H9 (cell line): ENCODE results near the gene PNMA1. TPM values are rescaled to one million over a fixed set of nuclear protein-coding genes. Genes with fewer than 3 reads are reported as not detected.
A peak's percentile ranks its signal among the peaks of the same experiment; 100 is the strongest.

Experiments
- DNase-seq: peaks from one replicate; pipeline ENCODE4 v3.0.0-alpha.2; 2017
- H2AFZ ChIP-seq: one replicate; pipeline ENCODE4 v1.6.1; 2013; ENCODE audit warnings: mild to moderate bottlenecking, low read length, control low read depth, moderate library complexity
- H2AK5ac ChIP-seq: 2 replicates; pipeline ENCODE4 v1.6.1; 2013; ENCODE audit warnings: low read length, control low read depth, mixed read lengths; ENCODE audit not compliant: insufficient read length
- H2BK120ac ChIP-seq: one replicate; pipeline ENCODE4 v1.6.1; 2013; ENCODE audit warnings: low read depth, mild to moderate bottlenecking, low read length, control low read depth, inconsistent platforms; ENCODE audit not compliant: poor library complexity, severe bottlenecking
- H2BK12ac ChIP-seq: 2 replicates; pipeline ENCODE4 v1.6.1; 2013; ENCODE audit warnings: low read length, control low read depth, mixed read lengths, low read depth; ENCODE audit not compliant: insufficient read length
- H2BK15ac ChIP-seq: 2 replicates; pipeline ENCODE4 v1.6.1; 2013; ENCODE audit warnings: low read depth, low read length, control low read depth
- H2BK20ac ChIP-seq: one replicate; pipeline ENCODE4 v1.6.1; 2013; ENCODE audit warnings: low read depth, mild to moderate bottlenecking, low read length, control low read depth, inconsistent platforms; ENCODE audit not compliant: poor library complexity, severe bottlenecking
- H2BK5ac ChIP-seq: 2 replicates; pipeline ENCODE4 v1.6.1; 2013; ENCODE audit warnings: low read length, control low read depth, mixed read lengths; ENCODE audit not compliant: insufficient read length
- H3K14ac ChIP-seq: 2 replicates; pipeline ENCODE4 v1.6.1; 2013; ENCODE audit warnings: low read length, control low read depth; ENCODE audit not compliant: insufficient read depth
- H3K18ac ChIP-seq: 2 replicates; pipeline ENCODE4 v1.6.1; 2013; ENCODE audit warnings: low read depth, mild to moderate bottlenecking, mixed read lengths, low read length, control low read depth; ENCODE audit not compliant: insufficient read length
- H3K23ac ChIP-seq: 2 replicates; pipeline ENCODE4 v1.6.1; 2013; ENCODE audit warnings: low read length, control low read depth, mixed read lengths, low read depth; ENCODE audit not compliant: insufficient read length
- H3K23me2 ChIP-seq: 2 replicates; pipeline ENCODE4 v1.6.1; 2013; ENCODE audit warnings: low read depth, mild to moderate bottlenecking, mixed read lengths, low read length, control low read depth; ENCODE audit not compliant: insufficient read length, poor library complexity, severe bottlenecking
- H3K27ac ChIP-seq: 2 replicates; pipeline ENCODE4 v1.5.1; 2013; ENCODE audit warnings: low read length, control low read depth, mixed read lengths, low read depth; ENCODE audit not compliant: insufficient read length
- H3K27me3 ChIP-seq: 2 replicates; pipeline ENCODE4 v1.6.1; 2013; ENCODE audit warnings: low read length, control low read depth, inconsistent platforms; ENCODE audit not compliant: insufficient read depth
- H3K4ac ChIP-seq: 2 replicates; pipeline ENCODE4 v1.6.1; 2013; ENCODE audit warnings: low read depth, mild to moderate bottlenecking, control low read depth, inconsistent platforms, low read length, moderate library complexity
- H3K4me1 ChIP-seq: 2 replicates; pipeline ENCODE4 v1.6.1; 2013; ENCODE audit warnings: low read length, control low read depth, inconsistent platforms; ENCODE audit not compliant: insufficient read depth
- H3K4me2 ChIP-seq: 2 replicates; pipeline ENCODE4 v1.6.1; 2013; ENCODE audit warnings: low read length, control low read depth, mixed read lengths; ENCODE audit not compliant: insufficient read length, insufficient read depth
- H3K56ac ChIP-seq: 2 replicates; pipeline ENCODE4 v1.6.1; 2013; ENCODE audit warnings: low read depth, mild to moderate bottlenecking, mixed read lengths, low read length, control low read depth; ENCODE audit not compliant: insufficient read length
- H3K79me1 ChIP-seq: 2 replicates; pipeline ENCODE4 v1.6.1; 2013; ENCODE audit warnings: low read depth, mild to moderate bottlenecking, moderate library complexity, low read length, control low read depth, inconsistent platforms; ENCODE audit not compliant: insufficient read depth, poor library complexity, severe bottlenecking
- H3K79me2 ChIP-seq: 2 replicates; pipeline ENCODE4 v1.6.1; 2013; ENCODE audit warnings: low read length, control low read depth, inconsistent platforms; ENCODE audit not compliant: insufficient read depth
- H3K9ac ChIP-seq: 2 replicates; pipeline ENCODE4 v1.6.1; 2013; ENCODE audit warnings: low read length, control low read depth, mixed read lengths; ENCODE audit not compliant: insufficient read length; ENCODE audit errors: extremely low read depth
- H3K9me3 ChIP-seq: one replicate; pipeline ENCODE4 v1.6.1; 2013; ENCODE audit warnings: low read depth, low read length, inconsistent platforms; ENCODE audit not compliant: control insufficient read depth
- H3T11ph ChIP-seq: one replicate; pipeline ENCODE4 v1.6.1; 2013; ENCODE audit warnings: mild to moderate bottlenecking, low read length, control low read depth, inconsistent platforms
- H4K20me1 ChIP-seq: one replicate; pipeline ENCODE4 v1.6.1; 2013; ENCODE audit not compliant: control insufficient read depth, insufficient read length, insufficient read depth
- H4K5ac ChIP-seq: 2 replicates; pipeline ENCODE4 v1.6.1; 2013; ENCODE audit warnings: low read depth, mild to moderate bottlenecking, mixed read lengths, low read length, control low read depth; ENCODE audit not compliant: insufficient read length
- H4K8ac ChIP-seq: replicated peaks from 2 replicates; pipeline ENCODE4 v1.6.1; 2013; ENCODE audit warnings: low read length, control low read depth, mixed read lengths, low read depth; ENCODE audit not compliant: insufficient read length
- H4K91ac ChIP-seq: 2 replicates; pipeline ENCODE4 v1.6.1; 2013; ENCODE audit warnings: low read depth, mild to moderate bottlenecking, moderate library complexity, mixed read lengths, low read length, control low read depth; ENCODE audit not compliant: insufficient read length
- H3K27ac Mint-ChIP-seq, 3 experiments: 2 replicates in 2 of 3; 3 replicates in 1 of 3; pipeline ENCODE4 v1.8.0; 2020 to 2021; ENCODE audit warnings: mixed read lengths in 3 of 3, mild to moderate bottlenecking in 1 of 3, moderate library complexity in 1 of 3
- H3K27me3 Mint-ChIP-seq: 2 replicates; pipeline ENCODE4 v1.8.0; 2021; ENCODE audit warnings: low read depth, mild to moderate bottlenecking, moderate library complexity, mixed read lengths
- H3K36me3 Mint-ChIP-seq, 3 experiments: 2 replicates in 2 of 3; 3 replicates in 1 of 3; pipeline ENCODE4 v1.8.0; 2020 to 2021; ENCODE audit warnings: low read depth in 3 of 3, mixed read lengths in 3 of 3; ENCODE audit not compliant: insufficient read depth in 1 of 3
- H3K4me1 Mint-ChIP-seq, 2 experiments: 2 replicates each; pipeline ENCODE4 v1.8.0; 2020; ENCODE audit warnings: mixed read lengths in 2 of 2
- H3K4me3 Mint-ChIP-seq, 2 experiments: 2 replicates in 1 of 2; 3 replicates in 1 of 2; pipeline ENCODE4 v1.8.0; 2020 to 2021; ENCODE audit warnings: mild to moderate bottlenecking in 2 of 2, mixed read lengths in 2 of 2, moderate library complexity in 1 of 2
- H3K9me3 Mint-ChIP-seq, 2 experiments: 2 replicates in 1 of 2; 3 replicates in 1 of 2; pipeline ENCODE4 v1.8.0; 2020; ENCODE audit warnings: mild to moderate bottlenecking in 2 of 2, mixed read lengths in 2 of 2, moderate library complexity in 1 of 2
- WGBS: extraction: QIAGEN DNeasy Blood & Tissue Kit; methylation state at CpG from one replicate; pipeline ENCODE4 v1.1.7; 2013; ENCODE audit warnings: missing lambda C conversion rate, low lambda C conversion rate, mixed read lengths; ENCODE audit not compliant: insufficient read length; ENCODE audit errors: extremely low coverage; 5-methylcytosine and 5-hydroxymethylcytosine counted together
- total RNA-seq: library from RNA; stranded (reverse); gene quantifications from 2 replicates; pipeline ENCODE4 v1.2.1, GENCODE V29; 2021
- TF ChIP-seq, protein P1 (sequence below): fragments of 200-600 bp; sonication (generic); conservative IDR thresholded peaks from 3 replicates; pipeline ENCODE4 v1.8.0; 2021; ENCODE audit warnings: antibody characterized with exemption, mild to moderate bottlenecking

PNMA1 gene
- total RNA-seq, 1 experiment from 2014 or later: 56.1 TPM

- Histone ChIP-seq H3K23me2 (no peaks in the 10 kb centered on the region), H3K27me3 (no peaks in the 10 kb centered on the region), H3K9me3 (no peaks in the 10 kb centered on the region), H3T11ph (no peak overlapping the region), H3K18ac (no peak overlapping the region), H3K79me2 (no peaks in the 10 kb centered on the region), H3K23ac (no peak overlapping the region), H3K14ac (no peak overlapping the region), H4K8ac (no peak overlapping the region), H3K4me1 (no peaks in the 10 kb centered on the region), H2BK20ac (no peak overlapping the region), H2AK5ac (no peak overlapping the region), H3K9ac (no peak overlapping the region), H3K56ac (no peak overlapping the region), H3K79me1 (no peaks in the 10 kb centered on the region), H3K4ac (no peak overlapping the region), H2BK12ac (no peak overlapping the region), H2BK5ac (no peak overlapping the region), H2BK120ac (no peak overlapping the region), H4K5ac (no peak overlapping the region), H2AFZ (no peak overlapping the region), H3K27ac (no peak overlapping the region), H4K91ac (no peak overlapping the region), H4K20me1 (no peaks in the 10 kb centered on the region), H3K4me2 (no peak overlapping the region), H2BK15ac (no peak overlapping the region)
- DNase-seq: no peak
- no peak overlapping the region for H3K4me3 Mint-ChIP-seq
- peak overlapping the region in 2 of 3 experiments; percentile 1 to 32; a peak in 1 of 7 replicates for H3K27ac Mint-ChIP-seq
- peaks cover 0 to 3% of the 10 kb centered on the region in 2 experiments; a peak in 1 of 5 replicates for H3K9me3 Mint-ChIP-seq
- H3K27me3 Mint-ChIP-seq: no peaks in the 10 kb centered on the region
- peaks cover 7 to 11% (median 8%) of the 10 kb centered on the region in 3 experiments for H3K36me3 Mint-ChIP-seq
- TF ChIP-seq, protein P1, sequence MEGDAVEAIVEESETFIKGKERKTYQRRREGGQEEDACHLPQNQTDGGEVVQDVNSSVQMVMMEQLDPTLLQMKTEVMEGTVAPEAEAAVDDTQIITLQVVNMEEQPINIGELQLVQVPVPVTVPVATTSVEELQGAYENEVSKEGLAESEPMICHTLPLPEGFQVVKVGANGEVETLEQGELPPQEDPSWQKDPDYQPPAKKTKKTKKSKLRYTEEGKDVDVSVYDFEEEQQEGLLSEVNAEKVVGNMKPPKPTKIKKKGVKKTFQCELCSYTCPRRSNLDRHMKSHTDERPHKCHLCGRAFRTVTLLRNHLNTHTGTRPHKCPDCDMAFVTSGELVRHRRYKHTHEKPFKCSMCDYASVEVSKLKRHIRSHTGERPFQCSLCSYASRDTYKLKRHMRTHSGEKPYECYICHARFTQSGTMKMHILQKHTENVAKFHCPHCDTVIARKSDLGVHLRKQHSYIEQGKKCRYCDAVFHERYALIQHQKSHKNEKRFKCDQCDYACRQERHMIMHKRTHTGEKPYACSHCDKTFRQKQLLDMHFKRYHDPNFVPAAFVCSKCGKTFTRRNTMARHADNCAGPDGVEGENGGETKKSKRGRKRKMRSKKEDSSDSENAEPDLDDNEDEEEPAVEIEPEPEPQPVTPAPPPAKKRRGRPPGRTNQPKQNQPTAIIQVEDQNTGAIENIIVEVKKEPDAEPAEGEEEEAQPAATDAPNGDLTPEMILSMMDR: no peak
- H3K4me1 Mint-ChIP-seq: peaks cover 0 to 5% of the 10 kb centered on the region in 2 experiments; a peak in 2 of 4 replicates
- WGBS: no CpG with 5 or more reads among the region's 5 CpGs
Observed at GRCh38 chr14:73666583-73666982, 47.6 kb downstream of the PNMA1 start.
